ENCODE measurements around the gene IFI6. TPM values are rescaled to one million over a fixed set of nuclear protein-coding genes. Genes with fewer than 3 reads are reported as not detected.

IFI6 gene
- total and polyA plus RNA-seq, 2 of the 4 experiments (the other 2 are of a cell fraction) = 7.3 to 16.8 TPM

GRCh38 chr1:27638047-27638734 is 33.8 kb downstream of the IFI6 start:
- H3K4me3 ChIP-seq (ENCODE audit: insufficient read depth, low read depth, low read length) = no peak overlapping the region
- TF ChIP-seq RAD21 (IDR thresholded peaks at IDR 0.05; ENCODE audit: low read length) (no peak), RCOR1 (IDR thresholded peaks at IDR 0.05; ENCODE audit: insufficient replicate concordance, low read length) (no peak), SMC3 (IDR thresholded peaks at IDR 0.05; ENCODE audit: low read depth, low read length) (no peak)
- no peak overlapping the region for H2AK9ac ChIP-seq (replicated peaks; ENCODE audit: low read depth, low read length, poor library complexity)
- H4K20me1 ChIP-seq (ENCODE audit: insufficient read depth, low read length) = no peaks in the 10 kb centered on the region
- no peak overlapping the region for H3K4ac ChIP-seq (ENCODE audit: low read depth, low read length)
- no peak overlapping the region for H2AFZ ChIP-seq (replicated peaks; ENCODE audit: low read length, poor library complexity)
- H3K56ac ChIP-seq (ENCODE audit: extremely low read depth, insufficient read depth, low read length) = no peak overlapping the region
- H2AK5ac ChIP-seq (ENCODE audit: low read depth, low read length) = no peak overlapping the region
- no TSS peak for BruUV-seq (replicated peaks)
- no peak overlapping the region for H3K9ac ChIP-seq (ENCODE audit: low read depth, low read length)
- no peak overlapping the region for H2BK120ac ChIP-seq (ENCODE audit: low read depth, low read length)
- no peak overlapping the region for H2BK20ac ChIP-seq (ENCODE audit: low read depth, low read length)
- no peak overlapping the region for H3K14ac ChIP-seq (replicated peaks; ENCODE audit: low read depth, low read length)
- H3K4me1 ChIP-seq (ENCODE audit: control insufficient read depth, insufficient read depth, low read length) = no peaks in the 10 kb centered on the region
- ATAC-seq (ENCODE audit: low read depth) = no peak
- no peak for DNase-seq
- in situ Hi-C loops (cut with MboI; ENCODE audit: low sequenced_read_pairs) (no loop called here), dilution Hi-C loops (cut with HindIII; ENCODE audit: low sequenced_read_pairs, unreplicated experiment) (no loop called here), intact Hi-C loops (cut with micrococcal nuclease) (no loop called here)
- no peak overlapping the region for H2BK15ac ChIP-seq (ENCODE audit: low read depth, low read length)
- POLR2A ChIA-PET (ENCODE audit: unreplicated experiment) = no interaction called here
- no peak overlapping the region for H4K8ac ChIP-seq (ENCODE audit: low read depth in 2 of 2, low read length in 2 of 2)
- H4K5ac ChIP-seq (ENCODE audit: low read depth, low read length) = no peak overlapping the region
- H2BK5ac ChIP-seq (ENCODE audit: low read depth, low read length, poor library complexity, severe bottlenecking) = no peak overlapping the region
- H3K18ac ChIP-seq (ENCODE audit: low read depth, low read length) = no peak overlapping the region
- H3K79me1 ChIP-seq (ENCODE audit: low read depth in 1 of 2, low read length in 2 of 2) = no peaks in the 10 kb centered on the region
- WGBS, 2 experiments (ENCODE audit: extremely low coverage in 2 of 2, insufficient read length in 1 of 2) = no CpG with 5 or more reads among the region's 5 CpGs
- H3K9me3 ChIP-seq (ENCODE audit: control insufficient read depth, insufficient read depth, low read length) = no peaks in the 10 kb centered on the region
- H4K91ac ChIP-seq (ENCODE audit: insufficient read depth, low read depth, low read length) = no peak overlapping the region
- H3K27me3 ChIP-seq (ENCODE audit: control insufficient read depth, insufficient read depth, low read length) = peaks cover 30% of the 10 kb centered on the region
- H3K23ac ChIP-seq (ENCODE audit: low read depth, low read length) = no peak overlapping the region
- no peaks in the 10 kb centered on the region for H3K36me3 ChIP-seq (ENCODE audit: control insufficient read depth, insufficient read depth, low read length)
- H3K4me2 ChIP-seq (ENCODE audit: low read depth, low read length) = no peak overlapping the region
- no peaks in the 10 kb centered on the region for H3K9me1 ChIP-seq (ENCODE audit: insufficient read depth, low read length)
- H3K27ac ChIP-seq (ENCODE audit: insufficient read depth, low read length) = no peak overlapping the region
- CTCF ChIA-PET = no interaction called here
